Bronchial epithelial cell (primary cell): ENCODE measurements around the gene CACNA1S. TPM values are rescaled to one million over a fixed set of nuclear protein-coding genes. Genes with fewer than 3 reads are reported as not detected.

ENCODE experiments used
- DNase-seq: peaks from one replicate; pipeline ENCODE4 v3.0.0-alpha.2; 2010; ENCODE audit warnings: low read depth
- FAIRE-seq: peaks from 2 replicates; lab custom pipeline; 2011; peaks lifted over from hg19 to GRCh38; lab: Jason Lieb, UNC
- H3K27me3 ChIP-seq: 2 replicates; pipeline ENCODE4 v1.5.1; 2011; ENCODE audit warnings: low read length; ENCODE audit not compliant: control insufficient read depth, insufficient read depth
- H3K36me3 ChIP-seq: 2 replicates; pipeline ENCODE4 v1.5.1; 2011; ENCODE audit warnings: low read length; ENCODE audit not compliant: control insufficient read depth, insufficient read depth
- H3K4me3 ChIP-seq: 2 replicates; pipeline ENCODE4 v1.5.1; 2011; ENCODE audit warnings: mild to moderate bottlenecking, low read depth, low read length, control low read depth
- CTCF ChIP-seq: IDR thresholded peaks from 2 replicates; pipeline ENCODE4 v1.5.1; 2011; ENCODE audit warnings: mild to moderate bottlenecking, moderate library complexity, low read length, control low read depth, inconsistent platforms; ENCODE audit not compliant: insufficient read depth, severe bottlenecking
- total RNA-seq: library from RNA; depleted of rRNA; stranded (reverse); fragments of >200 nt; gene quantifications from 2 replicates; pipeline ENCODE4 v1.2.1, GENCODE V29; 2014

Gene CACNA1S
- total RNA-seq, 1 donor from 2014 or later = not detected

DNA sequence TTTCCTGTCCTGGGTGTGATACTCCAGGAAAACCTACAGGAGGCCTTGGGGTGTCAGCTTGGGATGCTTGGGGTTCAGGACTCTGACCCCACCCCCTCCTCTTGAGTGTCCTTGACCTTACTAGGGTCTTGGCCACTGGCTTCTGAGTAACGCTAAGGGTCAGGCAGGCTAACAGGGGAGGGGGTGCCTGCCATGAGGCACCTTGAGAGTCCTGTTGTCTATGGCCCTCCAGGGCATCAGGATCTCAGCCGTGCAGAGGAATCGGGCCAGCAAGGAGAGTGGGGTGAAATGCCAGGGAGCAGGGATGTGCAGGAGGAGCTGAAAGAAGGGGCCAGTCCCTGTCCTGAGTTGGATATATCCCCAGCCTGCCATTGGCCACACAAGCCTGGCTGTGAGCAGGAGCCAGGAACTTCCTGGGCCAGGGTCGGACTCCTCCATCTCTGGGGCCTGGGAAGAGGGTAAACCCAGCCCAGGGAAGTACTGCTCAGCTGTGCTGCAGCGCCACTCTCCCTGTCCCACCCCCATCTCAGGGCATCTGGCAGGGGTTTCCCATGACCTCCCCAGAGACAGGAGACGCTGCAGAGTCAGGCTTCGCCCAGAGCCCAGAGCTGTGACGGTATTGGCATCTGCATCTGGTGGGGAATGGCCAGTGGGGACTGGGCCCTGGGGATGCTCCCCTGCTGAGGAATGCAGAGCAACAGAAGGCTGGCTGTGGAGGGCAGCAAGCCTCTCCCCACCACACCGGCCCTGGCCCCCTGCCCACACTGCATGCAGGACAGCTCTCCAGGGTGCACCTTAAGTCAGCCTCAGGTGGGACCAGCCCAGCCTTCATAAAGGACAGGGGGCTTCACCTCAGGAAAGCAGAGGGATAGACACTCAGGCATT is 95.0 kb downstream of the CACNA1S start:
- H3K4me3 ChIP-seq = no peak overlapping the region
- FAIRE-seq = no peak
- TF ChIP-seq CTCF = no peak
- no peaks in the 10 kb centered on the region for H3K27me3 ChIP-seq
- H3K36me3 ChIP-seq = no peaks in the 10 kb centered on the region
- no peak for DNase-seq

- TF ChIP-seq CTCF = no peak
- no peak for FAIRE-seq
These were observed 96.0 kb downstream of the CACNA1S start for GRCh38 chr1:201016211-201016651.

GRCh38 chr1:201015551-201016091 is 96.6 kb downstream of the CACNA1S start:
- FAIRE-seq (no peak), DNase-seq (no peak)
- Histone ChIP-seq H3K27me3 (no peaks in the 10 kb centered on the region), H3K4me3 (no peak overlapping the region), H3K36me3 (no peaks in the 10 kb centered on the region)
- no peak for TF ChIP-seq CTCF

More at GRCh38 chr1:201016211-201016651, 96.0 kb downstream of the CACNA1S start:
- no peaks in the 10 kb centered on the region for H3K27me3 ChIP-seq
- no peak for DNase-seq
- H3K36me3 ChIP-seq = no peaks in the 10 kb centered on the region
- no peak overlapping the region for H3K4me3 ChIP-seq

DNA sequence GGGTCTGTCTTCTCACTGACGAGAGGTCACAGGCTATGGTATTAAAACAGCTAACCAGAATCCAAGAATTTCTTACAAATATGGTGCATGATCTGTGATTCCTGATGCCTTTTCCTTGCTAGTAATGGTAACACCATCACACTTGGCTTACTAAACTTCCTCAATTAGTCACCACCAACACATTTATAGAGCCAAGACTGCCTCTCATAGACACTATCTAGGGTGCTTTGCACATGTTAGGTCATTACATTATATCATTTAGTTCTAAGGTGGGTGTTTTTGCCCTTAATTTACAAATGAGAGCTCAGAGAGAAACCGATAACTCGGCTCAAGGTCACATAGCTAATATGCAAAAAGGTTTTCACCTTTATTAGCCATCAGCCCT is 97.4 kb downstream of the CACNA1S start:
- Histone ChIP-seq H3K27me3 (no peaks in the 10 kb centered on the region), H3K4me3 (no peak overlapping the region), H3K36me3 (no peaks in the 10 kb centered on the region)
- DNase-seq (peak; percentile 55), FAIRE-seq (no peak)
- no peak for TF ChIP-seq CTCF

DNA sequence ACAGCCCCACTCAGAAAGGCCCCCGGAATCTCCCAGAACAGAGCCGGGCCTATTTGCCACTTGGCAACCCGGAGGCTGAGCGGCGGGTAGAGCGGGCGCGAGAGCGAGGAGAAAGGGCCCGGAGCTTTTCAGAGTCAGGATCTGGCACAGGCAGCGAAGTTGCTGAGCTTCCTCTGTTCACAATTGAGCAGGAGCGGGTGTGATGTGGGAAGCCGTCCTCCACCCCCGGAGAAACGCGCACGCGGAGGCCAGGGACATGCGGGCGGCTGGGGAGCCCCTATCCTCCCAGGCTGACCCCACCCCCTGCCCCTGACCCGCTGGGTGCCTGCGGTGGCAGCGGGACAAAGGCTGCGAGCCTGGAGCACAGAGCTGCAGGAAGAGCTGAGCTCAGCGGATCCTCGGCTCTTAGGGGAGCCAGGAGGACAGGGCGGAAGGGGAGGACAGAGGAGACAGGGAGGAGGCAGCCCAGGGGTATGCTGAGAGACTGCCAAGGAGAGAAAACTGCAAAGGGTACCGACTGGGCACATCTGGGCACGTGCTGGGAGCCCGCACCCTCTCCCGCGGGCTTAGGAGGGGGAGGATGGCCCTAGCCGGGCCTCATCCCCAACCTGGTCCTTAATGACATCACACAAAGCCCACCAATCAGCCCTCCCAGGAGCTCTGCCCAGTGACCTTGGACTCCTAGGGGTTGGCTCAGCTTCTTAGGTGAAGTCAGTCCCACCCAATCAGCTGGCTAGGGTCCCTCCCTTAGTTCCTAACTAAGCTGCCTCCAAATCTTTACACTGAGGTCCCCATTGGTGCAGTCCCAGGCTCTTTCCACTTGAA is 98.0 kb downstream of the CACNA1S start:
- FAIRE-seq (no peak), DNase-seq (no peak)
- Histone ChIP-seq H3K27me3 (no peaks in the 10 kb centered on the region), H3K36me3 (no peaks in the 10 kb centered on the region), H3K4me3 (no peak overlapping the region)
- TF ChIP-seq CTCF = no peak
